Retinal pigment epithelial cell (primary cell): Measurements from ENCODE around the gene LEPROT.

Experiments used
- DNase-seq: peaks from one replicate; pipeline ENCODE4 v3.0.0-alpha.2; 2010; ENCODE audit warnings: low read depth
- H3K4me3 ChIP-seq: 2 replicates; pipeline ENCODE4 v1.5.1; 2011; ENCODE audit warnings: mild to moderate bottlenecking, low read length, control low read depth, moderate library complexity
- TF ChIP-seq, protein P1 (sequence below): conservative IDR thresholded peaks from 2 replicates; pipeline ENCODE4 v1.5.1; 2011; ENCODE audit warnings: low read depth, low read length, control low read depth, inconsistent platforms

The LEPROT gene

DNA sequence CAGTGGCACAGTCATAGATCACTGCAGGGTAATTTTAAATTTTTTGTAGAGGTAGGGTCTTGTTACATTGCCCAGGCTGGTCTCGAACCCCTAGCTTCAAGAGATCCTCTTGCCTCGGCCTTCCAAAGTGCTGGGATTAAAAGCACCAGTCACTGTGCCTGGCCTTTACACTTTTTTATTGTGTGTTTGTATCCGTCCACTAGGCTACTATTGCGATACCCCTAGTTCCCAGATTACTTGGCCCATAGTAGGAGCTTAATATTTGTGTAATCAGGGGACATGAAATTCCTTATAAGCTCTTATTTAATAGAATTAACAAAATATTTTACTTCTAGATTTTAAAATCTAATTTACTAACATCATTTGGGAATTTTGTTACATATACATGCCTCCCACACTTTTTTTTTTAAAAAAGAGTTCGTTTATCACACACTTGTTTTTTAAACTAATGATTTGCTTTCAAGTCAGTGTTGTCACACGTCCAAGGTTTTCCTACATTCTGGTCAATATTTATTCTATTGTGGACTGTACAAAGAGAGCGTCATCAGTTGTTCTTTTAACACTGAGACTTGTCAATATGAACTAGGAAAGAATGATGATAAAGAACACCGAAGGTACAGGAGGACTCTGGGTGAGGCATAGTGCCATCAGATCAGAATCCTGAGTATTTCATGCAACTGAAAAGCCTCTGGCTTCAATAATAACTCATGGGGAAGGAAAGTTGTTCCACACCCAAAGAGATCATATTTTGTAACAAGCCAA, 63.7 kb downstream of the LEPROT start:
- no peak overlapping the region for H3K4me3 ChIP-seq
- TF ChIP-seq, protein P1, sequence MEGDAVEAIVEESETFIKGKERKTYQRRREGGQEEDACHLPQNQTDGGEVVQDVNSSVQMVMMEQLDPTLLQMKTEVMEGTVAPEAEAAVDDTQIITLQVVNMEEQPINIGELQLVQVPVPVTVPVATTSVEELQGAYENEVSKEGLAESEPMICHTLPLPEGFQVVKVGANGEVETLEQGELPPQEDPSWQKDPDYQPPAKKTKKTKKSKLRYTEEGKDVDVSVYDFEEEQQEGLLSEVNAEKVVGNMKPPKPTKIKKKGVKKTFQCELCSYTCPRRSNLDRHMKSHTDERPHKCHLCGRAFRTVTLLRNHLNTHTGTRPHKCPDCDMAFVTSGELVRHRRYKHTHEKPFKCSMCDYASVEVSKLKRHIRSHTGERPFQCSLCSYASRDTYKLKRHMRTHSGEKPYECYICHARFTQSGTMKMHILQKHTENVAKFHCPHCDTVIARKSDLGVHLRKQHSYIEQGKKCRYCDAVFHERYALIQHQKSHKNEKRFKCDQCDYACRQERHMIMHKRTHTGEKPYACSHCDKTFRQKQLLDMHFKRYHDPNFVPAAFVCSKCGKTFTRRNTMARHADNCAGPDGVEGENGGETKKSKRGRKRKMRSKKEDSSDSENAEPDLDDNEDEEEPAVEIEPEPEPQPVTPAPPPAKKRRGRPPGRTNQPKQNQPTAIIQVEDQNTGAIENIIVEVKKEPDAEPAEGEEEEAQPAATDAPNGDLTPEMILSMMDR = no peak
- no peak for DNase-seq
